Measurements from ENCODE around the gene NUCKS1.

DNA sequence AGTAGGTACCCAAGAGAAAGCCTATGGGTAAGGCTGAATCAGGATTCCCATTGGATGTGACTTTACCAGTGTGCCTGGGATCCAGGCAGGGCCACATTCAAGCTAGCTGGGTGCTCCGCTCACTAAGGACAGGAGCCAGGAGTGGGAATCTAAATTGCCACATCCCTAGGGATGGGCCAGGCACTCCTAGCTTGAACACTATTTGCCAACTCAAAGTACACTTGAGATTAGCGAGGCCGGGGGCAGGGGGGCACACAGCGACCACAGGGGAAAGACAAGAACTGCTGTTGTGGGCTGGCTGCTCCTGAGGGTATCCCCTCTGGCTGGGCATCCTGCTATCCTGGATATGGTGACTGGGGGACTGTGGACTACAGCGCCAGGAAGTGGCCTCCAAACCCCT is 74.0 kb downstream of the NUCKS1 start:
- TF ChIP-seq, protein P1, sequence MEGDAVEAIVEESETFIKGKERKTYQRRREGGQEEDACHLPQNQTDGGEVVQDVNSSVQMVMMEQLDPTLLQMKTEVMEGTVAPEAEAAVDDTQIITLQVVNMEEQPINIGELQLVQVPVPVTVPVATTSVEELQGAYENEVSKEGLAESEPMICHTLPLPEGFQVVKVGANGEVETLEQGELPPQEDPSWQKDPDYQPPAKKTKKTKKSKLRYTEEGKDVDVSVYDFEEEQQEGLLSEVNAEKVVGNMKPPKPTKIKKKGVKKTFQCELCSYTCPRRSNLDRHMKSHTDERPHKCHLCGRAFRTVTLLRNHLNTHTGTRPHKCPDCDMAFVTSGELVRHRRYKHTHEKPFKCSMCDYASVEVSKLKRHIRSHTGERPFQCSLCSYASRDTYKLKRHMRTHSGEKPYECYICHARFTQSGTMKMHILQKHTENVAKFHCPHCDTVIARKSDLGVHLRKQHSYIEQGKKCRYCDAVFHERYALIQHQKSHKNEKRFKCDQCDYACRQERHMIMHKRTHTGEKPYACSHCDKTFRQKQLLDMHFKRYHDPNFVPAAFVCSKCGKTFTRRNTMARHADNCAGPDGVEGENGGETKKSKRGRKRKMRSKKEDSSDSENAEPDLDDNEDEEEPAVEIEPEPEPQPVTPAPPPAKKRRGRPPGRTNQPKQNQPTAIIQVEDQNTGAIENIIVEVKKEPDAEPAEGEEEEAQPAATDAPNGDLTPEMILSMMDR (IDR thresholded peaks at IDR 0.05) = no peak
- TF ChIP-seq EP300 (IDR thresholded peaks at IDR 0.05; ENCODE audit: borderline replicate concordance in 1 of 2, low read depth in 1 of 2, low read length in 1 of 2) (no peak), MXI1 (IDR thresholded peaks at IDR 0.05; ENCODE audit: low read depth, low read length) (no peak)
